Measurements from ENCODE around the gene CCDC85C. TPM values are rescaled to one million over a fixed set of nuclear protein-coding genes. Genes with fewer than 3 reads are reported as not detected.

Gene CCDC85C
- polyA plus RNA-seq, 12 donors = 2.9 to 10.4 (median 3.7) TPM; not detected in 1

DNA sequence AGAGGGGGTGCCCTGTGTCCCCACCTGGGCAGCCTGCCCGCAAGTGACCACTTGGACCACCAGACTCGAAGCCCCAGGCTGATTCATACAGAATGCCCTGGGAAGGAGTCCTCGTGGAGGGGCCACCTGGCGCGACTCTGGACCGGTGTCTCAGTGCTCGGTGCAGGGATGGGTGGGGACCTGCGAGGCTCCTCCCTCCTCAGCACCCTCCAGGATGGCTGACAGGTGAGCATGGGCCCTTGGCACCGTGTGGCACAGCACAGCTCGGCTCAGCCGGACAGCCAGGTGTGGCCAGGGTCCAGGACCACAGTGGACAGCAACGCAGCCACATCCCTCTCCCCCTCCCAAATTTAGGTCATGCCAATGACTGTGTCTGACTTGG is 78.3 kb downstream of the CCDC85C start:
- DNase-seq = no peak

DNA sequence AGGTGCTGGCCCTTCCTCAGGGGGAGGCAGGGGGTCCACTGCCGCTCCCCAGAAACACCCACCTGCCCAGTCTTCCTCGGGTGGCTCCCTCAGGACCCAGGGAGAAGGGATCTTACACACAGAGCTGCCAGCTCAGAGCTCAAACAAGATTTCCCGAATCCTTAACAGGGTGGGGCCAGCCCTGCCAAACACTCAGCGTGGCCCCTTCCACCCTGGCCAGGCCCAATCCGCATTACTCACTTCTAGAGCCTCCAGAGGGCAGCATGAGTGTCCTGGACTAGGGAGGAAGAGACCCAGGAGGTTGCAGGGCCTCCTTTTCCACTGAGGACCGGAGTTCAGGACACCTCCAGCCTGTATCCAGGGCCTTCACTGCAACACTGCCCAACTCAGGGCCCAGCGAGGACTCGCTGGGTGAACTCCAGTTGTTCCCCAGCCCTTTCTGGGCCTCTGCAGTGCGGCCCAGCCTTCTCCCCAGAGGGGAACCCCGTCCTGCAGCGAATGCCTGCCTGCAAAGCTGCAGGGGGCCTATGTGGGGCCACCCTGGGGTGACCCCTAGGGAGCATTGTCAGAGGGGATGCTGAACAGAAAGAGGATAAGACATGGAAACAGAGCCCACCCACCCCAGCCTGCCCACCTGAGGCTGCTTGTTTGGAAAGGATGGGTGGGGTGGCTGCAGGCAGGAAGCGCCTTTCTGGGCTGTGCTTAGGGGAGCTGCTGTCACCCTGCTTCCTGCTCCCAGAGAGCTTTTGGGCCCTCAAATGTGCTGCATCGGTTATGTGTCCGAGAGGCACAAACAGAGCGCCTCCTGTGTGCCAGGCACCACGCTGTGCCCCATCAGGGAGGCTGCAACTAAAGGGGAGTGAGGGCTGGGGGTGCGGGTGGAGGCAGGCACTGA is 79.0 kb downstream of the CCDC85C start:
- DNase-seq = no peak

DNA sequence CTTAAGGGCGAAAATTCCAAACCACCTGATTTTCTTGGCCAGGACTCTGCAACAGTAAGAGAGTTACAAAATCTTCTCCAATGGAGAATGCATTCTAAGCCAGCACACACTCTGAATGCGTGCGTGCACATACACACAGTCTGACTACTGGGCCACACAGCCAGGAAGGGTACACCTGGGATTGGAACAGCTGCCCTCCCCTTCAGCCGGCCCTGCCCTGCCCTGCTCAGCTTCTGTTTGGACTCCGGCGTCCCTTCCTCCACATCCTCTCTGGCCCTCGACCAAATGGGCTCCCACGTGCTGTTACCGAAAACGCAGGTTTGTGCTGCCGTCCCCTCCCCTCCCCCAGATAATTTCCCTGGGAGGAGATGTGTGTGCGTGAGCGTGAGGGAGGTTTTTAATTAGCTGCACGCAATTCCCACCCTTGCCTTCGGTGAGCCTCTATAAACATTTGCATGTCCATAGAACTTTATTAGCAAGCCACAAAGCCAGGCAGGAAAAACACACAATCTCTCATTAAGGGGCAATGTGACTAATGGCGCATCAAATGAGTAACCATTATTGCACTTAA is 79.8 kb downstream of the CCDC85C start:
- no peak for DNase-seq

DNA sequence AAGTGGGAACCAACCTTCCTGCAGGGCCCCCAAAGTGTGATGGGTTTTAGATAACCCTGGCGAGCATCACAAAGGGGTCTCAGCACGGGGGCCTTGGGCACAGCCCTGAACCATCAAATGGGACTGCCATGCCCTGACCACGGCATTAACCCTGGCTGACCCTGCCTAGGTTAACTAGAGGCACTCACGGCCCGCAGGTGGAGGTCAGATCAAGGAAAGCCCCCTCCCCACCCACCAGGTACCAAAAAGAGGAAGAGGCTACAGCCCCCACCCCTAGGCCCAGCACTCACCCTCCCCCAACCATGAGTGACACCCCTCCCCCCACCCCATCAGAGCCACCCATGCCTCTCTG is 80.3 kb downstream of the CCDC85C start:
- DNase-seq = no peak

DNA sequence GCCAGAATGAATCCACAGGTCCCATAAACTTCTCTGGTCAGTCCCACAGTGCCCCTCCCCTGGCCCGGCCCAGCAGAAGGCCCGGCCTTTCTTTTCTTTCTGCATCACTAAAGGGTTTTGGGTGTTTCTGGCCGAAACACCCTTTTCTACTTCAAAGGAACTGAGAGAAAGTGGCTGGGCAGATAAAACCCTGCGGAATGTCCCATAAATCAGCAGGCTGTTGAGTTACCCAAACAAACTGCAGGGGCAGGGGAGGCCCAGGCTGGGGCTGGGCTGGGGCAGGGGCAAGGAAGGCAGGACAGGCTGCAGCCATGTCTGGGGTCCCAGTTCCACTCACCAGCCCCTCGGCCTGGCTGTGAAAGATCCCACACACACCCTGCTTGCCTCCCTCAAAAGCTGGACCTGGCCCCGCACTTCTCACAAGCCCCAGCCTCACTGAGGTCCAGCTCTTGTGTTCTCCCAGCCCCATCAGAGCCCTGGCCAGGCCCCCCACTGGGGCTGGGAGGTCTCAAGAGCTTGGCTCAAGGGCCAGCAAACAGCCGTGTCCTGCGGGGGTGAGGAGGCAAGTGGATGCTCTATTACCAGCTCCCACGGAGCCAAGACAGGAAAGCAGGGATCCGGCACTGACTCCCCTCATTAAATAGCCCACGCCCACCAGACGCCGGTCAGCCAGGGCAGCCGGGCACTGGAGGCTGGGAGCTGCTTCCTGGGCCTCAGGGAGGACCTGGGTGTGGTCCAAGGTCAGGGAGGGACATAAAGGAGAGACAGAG is 80.9 kb downstream of the CCDC85C start:
- DNase-seq = no peak

DNA sequence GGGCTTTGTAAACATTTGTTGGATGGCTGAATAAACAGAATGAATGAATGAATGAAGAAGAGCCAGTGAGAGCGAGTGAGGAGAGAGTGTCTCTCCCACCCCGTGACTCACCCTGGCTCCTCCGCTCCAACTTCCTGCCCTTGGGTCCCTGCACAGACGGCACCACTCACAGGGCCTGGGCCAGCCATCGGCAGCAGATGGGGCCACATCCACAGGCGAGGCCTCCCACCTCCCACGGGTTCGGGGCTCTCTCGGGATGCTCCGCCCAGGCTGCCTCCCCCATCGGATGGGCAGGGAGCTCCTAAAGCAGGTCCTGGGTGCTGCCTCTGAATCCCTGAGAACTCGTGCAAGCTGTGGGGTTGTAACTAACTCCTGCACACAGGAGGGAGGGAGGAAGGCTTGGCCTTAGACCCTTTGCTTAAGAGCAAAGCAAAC is 81.5 kb downstream of the CCDC85C start:
- no peak for DNase-seq

DNA sequence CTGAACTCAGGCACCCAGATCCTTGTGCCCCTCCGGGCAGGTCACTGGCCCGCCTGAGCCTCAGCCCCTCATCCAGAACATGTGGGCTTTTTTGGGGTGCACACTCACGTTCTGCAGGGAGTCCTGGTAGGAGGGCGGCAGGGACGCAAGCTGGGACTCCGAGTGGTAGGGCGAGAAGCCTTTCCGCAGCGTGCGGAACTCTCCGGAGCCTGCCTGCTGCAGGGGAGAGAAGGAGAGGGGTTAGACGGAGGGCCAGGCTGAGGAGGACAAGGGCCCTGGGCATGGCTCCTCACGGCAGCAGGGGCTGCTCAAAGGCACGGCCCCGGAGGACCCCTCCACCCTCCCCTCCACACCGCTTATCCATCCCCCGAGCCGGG is 82.0 kb downstream of the CCDC85C start:
- DNase-seq = no peak

DNA sequence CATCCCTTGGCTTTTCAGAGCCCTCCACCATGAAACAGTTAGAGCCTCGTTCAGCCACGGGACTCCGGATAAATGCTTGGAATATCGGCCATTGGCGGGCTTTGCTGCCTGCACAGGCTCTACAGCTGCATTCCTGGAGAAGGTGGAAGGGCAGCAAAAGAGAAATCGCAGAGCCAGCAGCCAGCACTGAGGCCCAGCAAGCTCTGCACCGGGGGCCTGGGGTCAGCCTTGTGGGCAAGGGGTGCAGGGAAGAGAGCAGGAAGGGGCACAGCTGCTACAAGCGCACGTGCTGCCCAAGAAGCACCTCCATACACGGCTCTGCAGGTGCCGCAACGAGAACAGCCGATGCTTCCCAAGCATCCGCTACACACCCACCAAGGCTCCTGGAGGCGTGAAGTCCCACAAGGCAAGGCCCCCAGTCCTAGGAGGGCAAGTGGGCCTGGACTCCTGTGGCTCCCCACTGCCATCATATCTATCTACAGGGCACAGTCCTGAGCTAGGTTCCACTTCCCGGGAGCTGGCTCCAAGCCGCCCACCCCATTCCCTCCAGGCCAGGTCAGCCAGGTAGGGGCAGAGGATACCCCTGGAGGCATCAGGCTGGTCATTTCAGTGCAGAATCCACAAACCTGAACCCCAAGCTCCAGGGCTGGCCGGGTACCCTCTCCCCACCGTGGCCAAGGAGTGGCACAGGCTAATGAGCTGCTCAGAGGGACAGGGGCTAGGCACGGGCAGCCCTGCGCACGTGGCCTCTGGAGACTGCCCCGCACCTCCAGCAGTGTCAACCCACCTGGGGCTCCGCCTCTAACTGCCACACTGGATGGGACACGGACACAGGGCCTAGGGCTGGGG is 82.6 kb downstream of the CCDC85C start:
- no peak for DNase-seq

DNA sequence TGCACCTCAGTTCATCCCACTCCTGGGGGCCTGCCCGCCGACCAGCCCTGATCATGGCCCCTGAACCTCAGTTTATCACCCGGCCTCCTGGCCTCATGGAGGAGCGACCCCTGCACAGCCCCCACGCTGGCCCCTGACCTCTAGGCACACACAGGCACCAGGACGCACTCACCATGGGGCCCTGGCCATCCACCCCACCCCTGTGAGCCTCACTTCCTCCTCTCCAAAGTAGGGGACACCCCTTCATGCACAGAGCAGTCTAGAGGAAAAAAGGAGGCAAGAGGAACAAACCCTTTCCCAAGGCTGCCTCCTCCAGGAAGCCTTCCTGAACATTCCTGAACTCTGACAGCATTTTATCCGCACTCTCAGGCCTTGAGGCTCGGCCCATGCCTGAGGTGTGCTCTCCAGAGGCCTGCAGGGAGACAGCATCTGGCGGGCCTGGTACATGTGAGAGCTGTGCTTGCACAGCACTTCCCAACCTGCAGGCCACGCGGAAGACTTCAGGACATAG is 83.4 kb downstream of the CCDC85C start:
- no peak for DNase-seq

DNA sequence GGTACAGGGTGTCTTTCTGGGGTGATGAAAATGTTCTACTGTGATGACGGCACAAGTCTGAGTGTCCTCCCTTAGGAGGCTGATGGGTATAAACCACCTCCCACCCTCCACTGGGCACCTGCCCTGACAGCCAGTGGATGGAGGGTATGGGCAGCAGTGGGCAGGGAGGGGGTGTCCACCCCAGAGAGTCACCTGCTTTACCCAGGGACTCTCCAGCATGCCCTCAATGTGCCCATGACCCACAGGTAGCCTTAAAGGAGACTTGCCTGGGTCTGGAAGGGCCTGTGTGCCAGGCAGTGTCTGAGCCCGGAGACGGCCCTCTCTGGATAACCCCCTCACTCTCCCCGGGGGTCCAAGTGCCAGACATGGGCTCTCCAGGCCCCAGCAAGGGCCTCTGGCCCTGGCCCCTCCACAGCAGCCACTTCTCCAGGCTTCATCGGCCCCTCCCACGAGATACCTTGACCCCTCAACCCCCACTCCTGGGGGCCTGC is 84.0 kb downstream of the CCDC85C start:
- DNase-seq = no peak

DNA sequence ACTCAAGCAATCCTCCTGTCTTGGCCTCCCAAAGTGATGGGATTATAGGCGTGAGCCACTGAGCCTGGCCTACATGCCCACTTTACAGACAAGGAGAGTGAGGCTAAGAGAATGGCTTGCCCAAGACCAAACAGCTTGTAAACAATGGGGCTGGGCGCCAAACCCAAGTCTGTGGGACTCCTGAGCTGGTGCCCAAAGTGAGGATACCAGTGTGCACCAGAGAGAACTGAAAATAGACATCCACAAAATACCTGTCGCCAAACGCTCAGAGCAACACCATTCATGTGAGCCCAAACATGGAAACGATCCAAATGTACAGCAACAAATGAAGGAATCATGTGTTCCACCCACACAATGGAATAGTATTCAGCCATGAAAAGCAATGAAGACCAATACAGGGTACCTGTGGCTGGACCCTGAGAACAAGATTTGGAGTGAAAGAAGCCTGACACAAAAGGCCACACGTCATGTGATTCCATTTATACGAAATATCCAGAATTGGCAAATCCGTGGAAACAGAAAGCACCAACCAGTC is 84.6 kb downstream of the CCDC85C start:
- DNase-seq = no peak

DNA sequence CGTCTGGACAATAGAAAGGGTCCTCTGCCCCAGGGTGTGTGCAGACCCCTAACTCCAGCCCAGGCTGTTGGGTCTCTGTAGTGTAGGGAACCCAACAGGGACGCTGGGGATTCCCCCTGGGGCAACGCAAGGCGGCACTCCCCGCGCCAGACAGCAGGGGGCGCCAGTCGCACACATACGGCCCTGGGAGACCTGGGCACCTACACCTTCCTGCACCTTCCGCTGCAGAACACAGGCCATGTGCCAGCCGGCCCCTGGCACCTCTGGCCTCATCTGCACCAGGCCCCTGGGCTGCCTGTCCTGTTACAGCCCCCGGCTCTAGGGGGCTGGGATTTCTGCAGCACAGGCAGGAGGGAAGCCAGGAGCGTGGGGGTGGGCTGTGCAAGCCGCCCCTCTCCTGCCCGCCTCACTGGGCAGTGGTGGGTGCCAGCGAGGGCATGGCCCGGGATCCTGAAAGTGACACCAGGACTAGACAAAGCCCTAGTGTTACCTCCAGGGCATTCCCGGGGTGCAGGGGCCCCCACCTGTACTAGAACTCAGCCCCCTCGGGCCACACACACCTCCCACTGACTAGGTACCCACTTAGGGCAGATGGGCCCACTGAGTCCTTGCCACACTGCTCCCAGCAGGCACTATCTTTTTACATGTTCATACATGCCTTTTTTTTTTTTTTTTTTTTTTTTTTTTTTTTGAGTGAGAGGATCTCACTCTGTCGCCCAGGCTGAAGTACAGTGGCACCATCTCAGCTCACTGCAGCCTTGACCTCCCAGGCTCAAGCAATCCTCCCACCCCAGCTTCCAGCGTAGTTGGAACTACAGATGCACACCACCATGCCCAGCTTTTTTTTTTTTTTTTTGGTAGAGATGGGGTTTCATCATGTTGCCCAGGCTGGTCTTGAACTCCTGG is 85.3 kb downstream of the CCDC85C start:
- DNase-seq = peak; percentile 45

DNA sequence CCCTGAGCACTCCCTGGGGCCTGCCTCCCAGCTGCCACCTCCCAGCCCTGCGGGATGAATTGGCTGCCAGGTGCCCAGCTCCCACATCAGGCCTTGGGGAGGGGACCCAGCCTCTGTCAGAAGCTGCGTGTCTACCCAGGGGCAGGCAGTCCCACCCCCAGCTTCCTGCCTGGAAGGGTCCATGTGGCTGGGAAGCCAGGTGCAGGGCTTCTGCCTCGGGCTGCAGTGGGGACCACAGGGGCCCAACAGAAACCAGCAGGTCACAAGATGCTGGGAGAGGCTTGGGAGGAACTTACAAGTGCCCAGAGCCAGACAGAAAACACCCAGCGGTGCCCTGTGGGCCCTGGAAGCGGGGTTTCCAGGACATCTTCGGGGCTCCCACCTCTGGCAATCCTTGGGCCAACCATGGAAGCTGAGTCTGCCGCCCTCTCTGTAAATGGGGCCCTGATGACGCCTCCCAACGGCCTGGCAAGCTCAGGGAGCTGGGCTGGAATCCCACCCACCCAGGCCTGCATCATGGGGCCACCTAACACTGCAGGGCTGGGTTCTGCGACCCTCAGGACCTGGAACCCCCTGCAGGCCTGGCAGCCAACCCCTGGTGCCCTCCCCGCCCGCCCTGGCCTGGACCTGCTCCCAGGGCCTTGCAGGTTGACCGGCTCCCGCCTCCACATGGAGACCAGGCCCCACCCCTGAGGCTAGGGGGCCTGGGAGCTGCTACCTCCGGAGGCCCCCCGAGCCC is 86.2 kb downstream of the CCDC85C start:
- no peak for DNase-seq

DNA sequence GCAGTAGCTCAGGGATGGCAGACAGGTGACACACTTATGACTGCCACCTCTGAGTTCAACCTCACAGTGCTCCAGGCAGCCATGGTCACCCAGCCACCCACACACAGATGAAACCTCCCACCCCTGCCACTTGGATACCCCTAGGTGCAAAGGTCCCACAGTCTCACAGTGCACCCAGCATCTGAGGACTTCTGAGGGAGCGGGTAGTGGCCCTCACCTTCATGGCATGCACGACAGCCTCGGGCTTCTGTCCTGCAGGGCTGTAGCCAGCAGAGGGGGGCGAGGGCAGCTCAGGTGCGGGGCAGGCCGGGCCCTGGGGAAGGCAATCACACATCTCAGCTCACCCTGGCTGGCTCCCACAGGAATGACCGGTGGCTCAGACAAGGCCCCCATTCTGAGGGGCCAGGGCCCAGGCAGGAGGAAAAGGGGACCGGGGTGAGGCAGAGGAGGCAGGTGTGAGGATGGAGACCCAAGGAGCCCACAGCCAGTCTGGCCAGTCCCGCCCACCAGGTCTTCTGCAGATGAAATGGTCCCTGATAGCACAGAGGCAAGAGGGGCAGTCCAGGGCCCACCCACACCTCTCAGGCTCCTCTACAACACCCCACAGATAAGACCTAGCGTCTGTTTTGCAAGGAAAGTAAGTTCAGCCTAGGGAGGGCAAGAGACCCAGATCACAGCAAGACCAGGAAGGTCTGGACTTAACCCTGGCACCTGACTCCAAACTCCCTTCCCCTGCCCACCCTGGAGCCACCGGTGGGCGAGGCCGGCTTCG is 87.0 kb downstream of the CCDC85C start:
- DNase-seq = no peak

DNA sequence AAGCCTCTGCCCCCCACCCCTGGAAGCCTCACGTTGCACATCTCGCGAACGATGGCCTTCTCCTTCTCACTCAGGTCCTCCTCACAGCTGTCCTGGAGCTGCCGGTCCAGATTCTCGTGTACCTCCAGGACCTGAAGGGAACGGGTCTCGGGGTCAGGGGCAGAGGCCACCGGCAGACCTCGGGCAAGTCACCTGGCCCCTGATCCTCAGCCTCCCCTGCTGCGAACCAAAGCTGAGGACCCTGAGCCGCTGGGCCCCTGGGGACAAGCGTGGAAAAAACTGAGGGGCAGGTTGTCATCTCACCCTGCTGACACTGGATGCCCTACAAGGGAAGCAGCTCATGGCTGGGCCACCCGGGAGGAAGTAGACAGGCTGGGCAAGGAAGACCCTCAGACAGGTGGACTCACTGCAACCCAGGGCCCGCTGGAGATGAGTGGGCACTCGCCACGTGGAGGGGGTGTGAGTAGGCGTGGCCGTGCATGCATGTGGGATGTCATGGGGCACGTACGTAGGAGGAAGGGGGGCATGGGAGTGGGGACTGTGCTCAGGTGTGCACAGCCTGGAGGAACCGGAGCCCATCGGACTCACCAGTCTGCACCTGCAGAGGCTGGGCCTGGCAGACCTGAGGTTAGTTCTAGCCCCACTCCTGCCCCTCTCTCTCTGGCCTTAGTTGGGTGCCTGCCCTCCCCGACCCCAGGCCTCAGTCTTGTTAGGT is 87.7 kb downstream of the CCDC85C start:
- DNase-seq = no peak

DNA sequence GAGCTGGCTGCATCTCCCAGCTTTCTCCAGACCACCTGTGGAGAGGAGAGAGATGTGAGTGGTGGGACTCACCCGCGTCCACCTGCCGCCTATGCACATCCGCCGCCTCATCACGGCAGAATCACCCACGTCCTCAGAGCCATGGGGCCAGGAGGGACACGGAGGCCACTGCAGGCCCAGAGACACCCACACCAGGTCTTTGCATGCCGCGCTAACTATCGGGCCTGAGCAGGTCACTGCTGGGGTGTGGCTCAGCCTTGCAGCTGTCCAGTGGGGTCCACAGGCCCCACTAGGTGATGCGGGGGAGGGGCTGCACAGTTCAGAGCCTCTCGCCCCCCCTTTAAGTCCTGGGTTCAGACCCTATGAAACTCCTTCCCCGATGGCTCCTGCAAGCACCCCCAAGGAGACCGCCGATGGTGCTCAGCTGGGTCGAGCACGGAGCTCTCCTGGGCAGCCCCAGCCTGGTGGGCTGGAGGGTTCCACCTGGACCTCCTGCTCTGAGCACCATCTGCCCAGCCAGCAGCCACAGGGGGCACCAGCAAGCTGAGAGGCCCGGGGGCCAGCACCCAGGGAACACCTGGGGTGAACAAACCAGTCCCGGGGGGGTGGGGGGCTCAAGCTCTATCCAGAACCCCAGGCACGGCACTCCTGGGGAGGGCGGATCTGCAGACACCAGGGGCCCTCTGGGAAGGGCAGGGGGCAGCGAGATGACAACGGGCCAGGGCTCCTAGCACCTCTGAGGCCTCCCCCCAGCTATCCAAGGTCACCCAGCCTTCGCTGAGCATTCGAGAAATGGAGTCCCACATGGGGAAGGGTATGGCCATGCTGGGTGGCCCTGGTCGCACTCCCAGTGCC is 88.5 kb downstream of the CCDC85C start:
- no peak for DNase-seq

Data from muscle of arm (tissue), 12 donors.